DND-41 (cell line): ENCODE data around the gene FKBP8.

ENCODE experiments used
- EZH2 ChIP-seq: IDR thresholded peaks from 3 replicates; pipeline ENCODE4 v1.6.1; 2012; ENCODE audit warnings: borderline replicate concordance, low read depth, mild to moderate bottlenecking, moderate library complexity, low read length, inconsistent platforms; ENCODE audit not compliant: severe bottlenecking
- TF ChIP-seq, protein P1 (sequence below): IDR thresholded peaks from 2 replicates; pipeline ENCODE4 v1.5.1; 2012; ENCODE audit warnings: borderline replicate concordance, low read length, moderate library complexity, mild to moderate bottlenecking; ENCODE audit not compliant: poor library complexity, severe bottlenecking; ENCODE audit errors: extremely low read depth

DNA sequence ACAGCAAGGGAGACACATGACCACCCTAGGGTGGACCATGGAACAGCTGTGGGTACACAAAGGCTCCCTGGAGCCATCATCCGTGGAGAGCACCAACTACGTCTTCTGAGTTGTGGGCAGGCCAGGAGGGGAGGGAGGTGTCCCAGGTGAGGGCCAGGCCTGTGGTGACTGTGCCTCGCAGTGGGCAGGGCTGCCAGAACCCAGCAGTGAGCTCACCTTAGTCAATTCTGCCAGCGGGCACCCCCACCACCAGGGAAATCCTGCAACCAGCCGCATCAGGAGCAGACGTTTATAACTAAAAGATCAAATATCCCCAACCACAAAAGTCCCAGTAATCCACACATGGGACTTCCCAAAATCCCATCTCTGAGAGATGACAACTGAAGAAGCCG lies 41.1 kb downstream of the FKBP8 start:
- TF ChIP-seq, protein P1, sequence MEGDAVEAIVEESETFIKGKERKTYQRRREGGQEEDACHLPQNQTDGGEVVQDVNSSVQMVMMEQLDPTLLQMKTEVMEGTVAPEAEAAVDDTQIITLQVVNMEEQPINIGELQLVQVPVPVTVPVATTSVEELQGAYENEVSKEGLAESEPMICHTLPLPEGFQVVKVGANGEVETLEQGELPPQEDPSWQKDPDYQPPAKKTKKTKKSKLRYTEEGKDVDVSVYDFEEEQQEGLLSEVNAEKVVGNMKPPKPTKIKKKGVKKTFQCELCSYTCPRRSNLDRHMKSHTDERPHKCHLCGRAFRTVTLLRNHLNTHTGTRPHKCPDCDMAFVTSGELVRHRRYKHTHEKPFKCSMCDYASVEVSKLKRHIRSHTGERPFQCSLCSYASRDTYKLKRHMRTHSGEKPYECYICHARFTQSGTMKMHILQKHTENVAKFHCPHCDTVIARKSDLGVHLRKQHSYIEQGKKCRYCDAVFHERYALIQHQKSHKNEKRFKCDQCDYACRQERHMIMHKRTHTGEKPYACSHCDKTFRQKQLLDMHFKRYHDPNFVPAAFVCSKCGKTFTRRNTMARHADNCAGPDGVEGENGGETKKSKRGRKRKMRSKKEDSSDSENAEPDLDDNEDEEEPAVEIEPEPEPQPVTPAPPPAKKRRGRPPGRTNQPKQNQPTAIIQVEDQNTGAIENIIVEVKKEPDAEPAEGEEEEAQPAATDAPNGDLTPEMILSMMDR, result no peak
- no peak for TF ChIP-seq EZH2
